Measurements from ENCODE around the gene OR56B4. TPM values are rescaled to one million over a fixed set of nuclear protein-coding genes. Genes with fewer than 3 reads are reported as not detected.

The OR56B4 gene
- total RNA-seq, 3 donors from 2014 or later (not counting 1 experiment from before 2014, with no cell fraction given) = not detected

DNA sequence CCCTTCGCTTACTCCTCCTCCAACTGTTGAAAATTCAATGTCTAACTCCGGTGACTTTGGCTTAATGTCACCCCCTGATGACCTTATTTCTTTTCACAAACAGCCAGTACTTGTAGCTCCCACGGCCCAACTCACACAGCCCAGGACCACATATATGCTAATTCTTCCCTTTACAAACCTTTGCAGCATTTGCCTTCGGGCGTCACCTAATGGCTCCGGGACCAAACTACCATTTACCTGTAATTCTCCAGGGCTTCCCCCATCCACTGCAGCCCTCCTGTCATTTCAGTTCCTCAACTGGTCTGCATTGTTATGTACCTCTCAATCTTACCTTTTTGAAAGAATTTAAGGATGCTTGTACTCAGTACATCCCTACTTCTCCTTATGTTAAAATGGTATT, 29.8 kb upstream of the OR56B4 start:
- peaks cover 17 to 32% of the 10 kb centered on the region in 2 donors for H3K27me3 Mint-ChIP-seq (ENCODE audit: low read depth in 2 of 2)
- no peaks in the 10 kb centered on the region for H3K4me1 ChIP-seq (ENCODE audit: control insufficient read depth, insufficient read depth, low read length)
- H3K36me3 ChIP-seq (ENCODE audit: control insufficient read depth, insufficient read depth, low read length) = no peaks in the 10 kb centered on the region
- no peaks in the 10 kb centered on the region for H3K36me3 Mint-ChIP-seq
- no peak overlapping the region for H3K27ac Mint-ChIP-seq
- DNase-seq = no peak
- TF ChIP-seq, protein P1, sequence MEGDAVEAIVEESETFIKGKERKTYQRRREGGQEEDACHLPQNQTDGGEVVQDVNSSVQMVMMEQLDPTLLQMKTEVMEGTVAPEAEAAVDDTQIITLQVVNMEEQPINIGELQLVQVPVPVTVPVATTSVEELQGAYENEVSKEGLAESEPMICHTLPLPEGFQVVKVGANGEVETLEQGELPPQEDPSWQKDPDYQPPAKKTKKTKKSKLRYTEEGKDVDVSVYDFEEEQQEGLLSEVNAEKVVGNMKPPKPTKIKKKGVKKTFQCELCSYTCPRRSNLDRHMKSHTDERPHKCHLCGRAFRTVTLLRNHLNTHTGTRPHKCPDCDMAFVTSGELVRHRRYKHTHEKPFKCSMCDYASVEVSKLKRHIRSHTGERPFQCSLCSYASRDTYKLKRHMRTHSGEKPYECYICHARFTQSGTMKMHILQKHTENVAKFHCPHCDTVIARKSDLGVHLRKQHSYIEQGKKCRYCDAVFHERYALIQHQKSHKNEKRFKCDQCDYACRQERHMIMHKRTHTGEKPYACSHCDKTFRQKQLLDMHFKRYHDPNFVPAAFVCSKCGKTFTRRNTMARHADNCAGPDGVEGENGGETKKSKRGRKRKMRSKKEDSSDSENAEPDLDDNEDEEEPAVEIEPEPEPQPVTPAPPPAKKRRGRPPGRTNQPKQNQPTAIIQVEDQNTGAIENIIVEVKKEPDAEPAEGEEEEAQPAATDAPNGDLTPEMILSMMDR (IDR thresholded peaks at IDR 0.05) = no peak
- H3K4me3 Mint-ChIP-seq = no peak overlapping the region
- 94% methylated on average over 6 of the region's 6 CpGs for WGBS (ENCODE audit: insufficient coverage)
- peaks cover 3% of the 10 kb centered on the region for H3K27me3 ChIP-seq (ENCODE audit: control insufficient read depth, insufficient read depth, low read length)
- H3K27ac ChIP-seq (ENCODE audit: low read length) = no peak overlapping the region
- intact Hi-C loops (cut with micrococcal nuclease) = no loop called here
- H3K9me3 Mint-ChIP-seq = peaks cover 6 to 7% of the 10 kb centered on the region in 2 donors
- no peak for ATAC-seq
- H3K4me3 ChIP-seq (ENCODE audit: low read length) = no peak overlapping the region
- peaks cover 10% of the 10 kb centered on the region for H3K9me3 ChIP-seq (ENCODE audit: control insufficient read depth, insufficient read depth, low read length)
- H3K4me1 Mint-ChIP-seq = no peaks in the 10 kb centered on the region

DNA sequence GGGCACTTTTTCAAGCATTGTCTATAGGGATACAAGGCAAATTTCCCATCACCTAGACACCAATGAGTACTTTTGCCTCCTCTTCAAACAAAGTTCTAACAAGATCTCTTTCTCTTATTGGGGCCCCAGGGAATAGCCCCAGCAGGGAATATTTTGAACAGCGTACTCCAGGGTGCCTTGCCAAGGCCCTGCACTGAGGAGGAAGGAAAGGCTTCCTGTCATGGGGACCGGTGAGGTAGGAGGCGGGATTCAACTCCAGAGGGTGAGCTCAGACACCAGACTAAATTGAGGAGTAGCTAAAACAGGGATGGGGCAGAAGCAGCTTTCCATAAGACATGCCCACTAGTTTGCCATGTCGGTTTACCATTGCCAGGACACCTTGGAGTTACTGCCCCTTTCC, 28.0 kb upstream of the OR56B4 start:
- peaks cover 6 to 13% of the 10 kb centered on the region in 2 donors for H3K9me3 Mint-ChIP-seq
- peaks cover 3% of the 10 kb centered on the region for H3K27me3 ChIP-seq (ENCODE audit: control insufficient read depth, insufficient read depth, low read length)
- H3K27ac ChIP-seq (ENCODE audit: low read length) = no peak overlapping the region
- H3K4me1 Mint-ChIP-seq = no peaks in the 10 kb centered on the region
- DNase-seq (no peak), ATAC-seq (no peak)
- H3K27ac Mint-ChIP-seq = no peak overlapping the region
- H3K36me3 ChIP-seq (ENCODE audit: control insufficient read depth, insufficient read depth, low read length) = no peaks in the 10 kb centered on the region
- intact Hi-C loops (cut with micrococcal nuclease) = no loop called here
- no peak overlapping the region for H3K4me3 ChIP-seq (ENCODE audit: low read length)
- no peaks in the 10 kb centered on the region for H3K36me3 Mint-ChIP-seq
- no peaks in the 10 kb centered on the region for H3K4me1 ChIP-seq (ENCODE audit: control insufficient read depth, insufficient read depth, low read length)
- peaks cover 9 to 32% of the 10 kb centered on the region in 2 donors for H3K27me3 Mint-ChIP-seq (ENCODE audit: low read depth in 2 of 2)
- 55% methylated on average over 4 of the region's 4 CpGs for whole genome bisulfite sequencing (ENCODE audit: insufficient coverage)
- no peak overlapping the region for H3K4me3 Mint-ChIP-seq
- peaks cover 10% of the 10 kb centered on the region for H3K9me3 ChIP-seq (ENCODE audit: control insufficient read depth, insufficient read depth, low read length)
- TF ChIP-seq, protein P1 (IDR thresholded peaks at IDR 0.05) = no peak

DNA sequence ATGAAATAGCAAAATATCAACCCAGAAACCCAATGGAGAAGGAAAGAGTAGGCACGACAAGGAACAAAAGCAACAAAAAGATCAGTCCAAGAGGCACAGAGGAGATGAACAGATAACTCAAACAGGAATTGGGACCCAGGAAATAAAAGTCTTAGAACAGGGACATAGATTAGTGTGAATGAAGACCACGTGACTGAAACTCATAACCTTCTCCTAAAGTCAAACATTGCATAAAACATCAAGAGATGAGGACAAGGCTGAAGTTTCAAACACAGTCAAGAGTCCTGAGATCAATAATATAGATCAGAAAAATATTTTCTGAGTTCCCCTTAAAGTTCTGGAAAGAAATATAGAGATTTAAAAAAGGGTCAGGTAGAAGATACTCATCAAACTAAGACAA, 24.4 kb upstream of the OR56B4 start:
- DNase-seq (no peak), ATAC-seq (no peak)
- H3K27ac Mint-ChIP-seq = no peak overlapping the region
- no peak overlapping the region for H3K4me3 ChIP-seq (ENCODE audit: low read length)
- no peaks in the 10 kb centered on the region for H3K36me3 Mint-ChIP-seq
- no peak overlapping the region for H3K4me3 Mint-ChIP-seq
- WGBS (ENCODE audit: insufficient coverage) = 79% methylated on average over 2 of the region's 2 CpGs
- TF ChIP-seq, protein P1 (IDR thresholded peaks at IDR 0.05) = no peak
- H3K9me3 ChIP-seq (ENCODE audit: control insufficient read depth, insufficient read depth, low read length) = no peaks in the 10 kb centered on the region
- H3K27me3 ChIP-seq (ENCODE audit: control insufficient read depth, insufficient read depth, low read length) = peaks cover 3% of the 10 kb centered on the region
- H3K36me3 ChIP-seq (ENCODE audit: control insufficient read depth, insufficient read depth, low read length) = no peaks in the 10 kb centered on the region
- peaks cover 10 to 19% of the 10 kb centered on the region in 2 donors for H3K27me3 Mint-ChIP-seq (ENCODE audit: low read depth in 2 of 2)
- intact Hi-C loops (cut with micrococcal nuclease) = no loop called here
- peaks cover 0 to 7% of the 10 kb centered on the region in 2 donors for H3K9me3 Mint-ChIP-seq
- H3K4me1 Mint-ChIP-seq = no peaks in the 10 kb centered on the region
- no peaks in the 10 kb centered on the region for H3K4me1 ChIP-seq (ENCODE audit: control insufficient read depth, insufficient read depth, low read length)
- H3K27ac ChIP-seq (ENCODE audit: low read length) = no peak overlapping the region

DNA sequence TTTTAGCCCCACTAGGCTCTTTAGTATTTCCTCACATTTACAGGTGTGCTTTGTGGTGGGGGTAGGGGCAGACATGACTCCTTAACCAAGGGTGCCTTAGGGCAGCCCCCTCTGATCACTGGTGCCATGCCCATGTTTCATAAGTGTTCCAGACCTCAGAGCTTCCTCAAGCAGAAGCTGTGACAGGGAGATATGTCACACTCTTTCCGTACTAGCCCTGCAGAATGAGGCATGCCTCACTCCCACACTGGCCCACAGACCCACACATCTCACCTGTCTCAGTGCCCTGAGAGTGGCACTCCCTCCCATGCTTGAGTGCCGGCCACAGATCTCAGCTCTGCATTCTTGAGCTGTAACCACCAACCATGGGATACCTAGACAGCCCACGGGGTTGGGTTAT, 22.9 kb upstream of the OR56B4 start:
- no peak overlapping the region for H3K27ac Mint-ChIP-seq
- TF ChIP-seq, protein P1 (IDR thresholded peaks at IDR 0.05) = no peak
- Histone ChIP-seq H3K36me3 (ENCODE audit: control insufficient read depth, insufficient read depth, low read length) (no peaks in the 10 kb centered on the region), H3K4me1 (ENCODE audit: control insufficient read depth, insufficient read depth, low read length) (no peaks in the 10 kb centered on the region), H3K27ac (ENCODE audit: low read length) (no peak overlapping the region), H3K9me3 (ENCODE audit: control insufficient read depth, insufficient read depth, low read length) (no peaks in the 10 kb centered on the region), H3K4me3 (ENCODE audit: low read length) (no peak overlapping the region), H3K27me3 (ENCODE audit: control insufficient read depth, insufficient read depth, low read length) (no peaks in the 10 kb centered on the region)
- ATAC-seq (no peak), DNase-seq (no peak)
- H3K4me3 Mint-ChIP-seq = no peak overlapping the region
- no peaks in the 10 kb centered on the region for H3K36me3 Mint-ChIP-seq
- H3K9me3 Mint-ChIP-seq = peaks cover 0 to 7% of the 10 kb centered on the region in 2 donors
- H3K4me1 Mint-ChIP-seq = no peaks in the 10 kb centered on the region
- 49% methylated on average over 3 of the region's 3 CpGs for WGBS (ENCODE audit: insufficient coverage)
- H3K27me3 Mint-ChIP-seq (ENCODE audit: low read depth in 2 of 2) = peaks cover 12 to 20% of the 10 kb centered on the region in 2 donors
- intact Hi-C loops (cut with micrococcal nuclease) = no loop called here
